ENCODE measurements around the gene SEC22C.
A peak's percentile ranks its signal among the peaks of the same experiment; 100 is the strongest.

Gene SEC22C

DNA sequence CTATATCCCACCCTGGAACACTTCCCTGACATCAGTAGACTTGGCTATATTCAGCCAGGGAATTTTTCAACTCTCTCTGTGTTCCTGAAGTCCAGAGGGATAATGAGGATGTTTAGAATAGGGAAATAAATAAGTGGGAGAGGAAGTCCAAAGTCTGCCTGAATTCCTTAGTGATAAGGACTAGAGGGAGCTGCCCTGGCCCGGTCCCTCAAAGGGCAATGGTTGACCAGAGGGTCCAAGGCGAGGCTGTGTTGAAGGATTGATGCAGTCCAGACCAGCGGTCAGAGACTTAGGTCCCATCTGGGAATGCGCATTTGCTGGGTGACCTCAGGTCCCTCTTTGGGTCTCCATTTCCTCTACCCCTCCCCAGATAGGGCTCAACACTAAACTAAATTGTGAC is 71.4 kb downstream of the SEC22C start:
- DNase-seq, result no peak

DNA sequence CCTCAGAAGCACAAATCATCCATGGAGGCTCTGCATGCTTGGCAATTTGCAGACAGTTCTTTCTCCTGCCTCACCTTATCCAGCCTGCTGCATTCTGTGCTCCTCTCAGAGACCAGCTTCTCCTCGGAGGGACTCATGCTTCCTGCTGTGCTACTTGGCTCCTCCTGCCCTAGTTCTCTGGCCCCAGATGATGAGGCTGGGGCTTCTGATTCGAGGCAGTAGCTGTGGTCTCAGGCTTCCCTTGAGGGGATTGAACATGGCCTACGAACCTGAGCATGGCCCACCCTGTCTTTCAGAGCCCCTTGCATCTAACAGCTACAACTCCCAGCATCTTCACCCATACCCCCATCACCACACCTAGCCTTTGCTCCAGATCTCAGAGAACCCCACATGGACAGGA is 72.7 kb downstream of the SEC22C start:
- DNase-seq, result no peak

DNA sequence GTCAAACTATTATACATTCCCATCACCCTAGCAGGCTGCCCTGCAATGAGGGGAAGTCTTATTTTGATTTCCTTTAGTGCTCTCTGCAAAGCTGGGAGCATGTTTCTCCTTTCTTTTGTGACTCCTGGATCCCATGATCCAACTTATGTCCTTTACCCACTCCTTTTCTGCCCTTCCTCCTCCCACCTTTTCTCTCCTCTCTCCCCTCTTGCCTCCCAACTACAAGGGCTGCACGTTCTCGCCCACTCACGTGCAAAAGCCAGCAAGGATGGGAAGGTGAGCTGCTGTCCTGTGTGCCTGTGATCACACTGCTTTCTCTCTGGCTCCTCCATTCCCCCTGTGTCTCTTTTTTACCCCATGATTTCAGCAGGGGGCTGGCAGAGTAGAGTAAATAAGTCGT is 73.2 kb downstream of the SEC22C start:
- no peak for DNase-seq

DNA sequence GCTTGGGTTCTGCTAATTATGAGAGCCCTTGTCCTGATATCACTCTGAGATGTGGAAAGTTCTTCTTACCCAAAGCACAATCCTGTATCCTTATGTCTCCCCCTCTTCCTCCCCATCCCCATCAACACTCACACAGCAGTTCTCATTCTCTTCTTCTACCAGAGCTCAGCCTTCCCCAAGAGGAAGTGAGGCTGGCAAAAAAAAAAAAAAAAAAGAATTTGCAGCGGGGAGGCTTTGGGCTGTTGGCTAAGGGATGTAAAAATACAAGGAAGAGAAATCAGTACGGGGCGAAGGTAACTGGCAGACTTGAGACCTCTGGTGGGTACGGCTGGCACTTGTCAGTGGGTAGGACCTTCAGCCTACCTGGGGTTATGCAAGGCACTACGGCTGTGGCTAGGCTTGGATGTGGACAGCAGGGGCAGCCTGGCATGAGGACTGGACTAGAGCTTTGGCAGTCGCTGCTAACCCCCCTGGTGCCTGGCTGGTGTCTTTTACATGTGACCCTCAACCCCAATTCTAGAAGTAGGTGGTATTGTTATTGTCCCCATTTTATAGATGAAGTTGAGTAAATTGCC is 73.9 kb downstream of the SEC22C start:
- no peak for DNase-seq

DNA sequence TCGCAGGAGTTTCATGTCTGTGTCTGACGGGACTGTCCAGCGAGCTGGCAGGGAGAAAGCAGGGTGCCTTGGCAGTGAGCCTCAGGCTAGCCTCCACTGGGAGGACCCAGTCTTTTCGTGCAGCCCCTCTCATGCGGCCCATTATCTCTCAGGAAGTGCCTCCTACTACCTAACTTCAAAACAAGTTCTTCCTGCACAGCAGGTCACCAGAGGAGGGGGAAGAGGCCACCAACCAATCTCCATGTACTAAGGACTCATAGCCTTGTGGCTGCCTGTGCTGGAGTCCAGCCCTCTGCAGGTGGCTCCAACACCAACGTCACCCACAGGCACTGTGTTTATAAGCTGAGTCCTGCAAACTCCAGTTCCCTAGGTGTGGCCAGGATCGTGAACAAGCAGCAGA is 74.5 kb downstream of the SEC22C start:
- no peak for DNase-seq

DNA sequence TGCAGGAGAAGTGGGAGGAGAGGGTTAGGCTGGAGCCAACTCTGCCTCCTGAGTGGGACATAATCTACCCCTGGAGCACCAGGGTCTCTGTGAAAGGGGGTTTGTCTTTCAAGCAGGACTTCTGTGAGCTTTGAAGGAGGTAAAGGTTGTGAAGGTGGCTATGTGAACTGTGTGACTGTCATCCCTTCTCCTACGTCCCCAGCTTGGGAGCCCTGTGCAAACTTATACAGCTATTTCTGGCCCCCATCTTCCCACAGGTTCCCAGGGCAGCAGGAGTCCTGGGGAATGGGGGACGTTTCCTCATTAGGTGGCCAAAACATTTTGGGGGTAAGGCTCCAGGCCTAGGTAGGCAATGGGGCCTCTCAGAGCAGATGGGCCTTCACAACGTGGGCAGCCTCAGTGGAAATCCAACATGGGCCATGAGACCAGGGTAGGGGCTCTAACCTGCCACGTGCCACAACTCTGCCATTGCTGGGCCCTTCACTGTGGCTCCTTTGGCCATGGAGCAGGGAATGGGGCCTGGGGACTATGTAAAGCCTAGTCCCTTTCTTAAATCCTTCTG is 75.8 kb downstream of the SEC22C start:
- no peak for DNase-seq

DNA sequence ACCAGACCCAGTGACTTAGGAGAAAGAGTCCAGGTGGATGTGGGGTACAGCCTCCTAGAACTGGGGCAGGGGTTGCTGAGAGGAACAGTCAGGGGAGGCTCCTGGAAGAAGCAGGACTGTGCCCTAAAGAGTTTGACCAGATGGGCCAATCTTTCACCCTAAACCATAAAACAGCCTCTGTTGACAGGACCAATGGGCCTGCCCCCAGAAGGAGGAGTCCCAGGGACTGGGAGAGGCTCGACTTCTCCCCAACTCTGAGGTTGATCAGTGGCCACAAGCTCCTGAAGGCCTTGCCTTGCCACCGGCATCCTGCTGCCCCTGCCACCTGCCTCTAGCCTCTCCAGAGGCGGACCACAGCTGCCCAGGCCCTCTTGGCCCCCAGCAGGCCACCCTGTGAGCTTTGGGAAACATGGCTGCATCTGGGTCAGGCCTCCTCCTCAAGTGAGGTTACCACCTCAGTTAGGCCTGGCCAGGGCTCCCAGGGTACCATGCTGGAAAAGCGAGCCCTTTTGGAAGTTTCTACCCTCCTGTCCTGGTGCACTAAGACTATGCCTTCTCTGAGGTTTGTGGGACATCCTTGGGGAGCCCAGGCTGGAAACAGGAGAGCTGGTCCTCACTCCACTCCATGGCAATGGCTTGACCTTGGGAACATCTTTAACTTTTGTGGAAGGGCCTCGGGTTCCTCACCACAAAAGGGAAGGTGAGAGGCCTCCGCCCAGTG is 76.5 kb downstream of the SEC22C start:
- no peak for DNase-seq

DNA sequence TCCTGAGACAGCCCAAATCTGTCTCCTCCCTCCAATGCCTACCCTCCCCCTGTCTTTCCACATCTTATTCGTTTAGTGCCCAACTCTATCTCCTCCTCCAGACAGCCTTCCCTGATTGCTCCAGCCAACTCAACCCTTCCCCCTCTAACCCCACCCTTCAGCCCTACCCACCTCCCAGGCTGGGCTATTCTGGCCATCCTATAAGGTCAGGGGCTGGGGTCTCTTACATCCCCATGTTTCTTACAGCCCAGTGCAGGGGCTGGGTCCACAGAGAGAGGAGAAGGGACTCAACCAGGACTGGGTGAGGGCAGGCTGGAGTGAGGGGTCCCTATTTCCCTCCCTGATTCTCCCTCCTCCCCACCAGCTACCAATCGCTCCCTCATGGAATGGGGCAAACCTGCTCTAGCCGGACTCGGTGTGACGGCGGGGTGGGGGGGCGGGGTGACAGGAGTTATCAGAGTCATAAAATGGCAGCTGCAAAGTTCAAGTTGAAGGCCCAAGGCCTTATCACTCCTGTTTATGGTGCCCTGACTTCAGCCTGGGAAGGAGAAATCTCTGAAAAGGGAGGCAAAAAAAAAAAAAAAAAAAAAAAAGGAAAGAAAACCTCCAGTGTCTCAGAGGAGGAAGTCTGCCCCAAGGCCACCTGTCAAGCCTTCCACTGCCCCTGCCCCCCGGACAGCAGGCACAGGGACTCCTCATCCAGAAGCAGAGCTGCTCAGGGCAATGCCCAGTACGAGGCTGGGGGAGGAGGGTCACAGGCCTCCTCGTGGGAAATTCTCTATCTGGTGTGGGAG is 77.2 kb downstream of the SEC22C start:
- DNase-seq, result no peak

DNA sequence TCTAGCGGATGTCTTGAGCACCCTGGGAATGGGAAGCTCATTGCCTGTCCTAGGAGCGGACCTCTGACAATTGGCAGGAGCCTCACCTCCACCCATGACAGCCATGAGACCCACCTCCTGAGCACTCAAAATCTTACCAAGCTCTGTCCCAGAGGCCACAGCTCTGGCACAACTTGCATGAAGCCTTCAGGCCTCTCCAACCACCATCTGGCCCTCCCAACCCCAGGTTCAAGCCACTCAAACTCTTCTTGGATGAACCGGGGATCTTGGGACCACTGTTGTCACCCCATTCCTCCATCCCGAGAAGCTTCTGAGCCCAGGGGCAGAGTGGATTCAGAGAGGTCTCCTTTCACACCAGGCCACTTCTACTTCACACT is 77.8 kb downstream of the SEC22C start:
- no peak for DNase-seq

DNA sequence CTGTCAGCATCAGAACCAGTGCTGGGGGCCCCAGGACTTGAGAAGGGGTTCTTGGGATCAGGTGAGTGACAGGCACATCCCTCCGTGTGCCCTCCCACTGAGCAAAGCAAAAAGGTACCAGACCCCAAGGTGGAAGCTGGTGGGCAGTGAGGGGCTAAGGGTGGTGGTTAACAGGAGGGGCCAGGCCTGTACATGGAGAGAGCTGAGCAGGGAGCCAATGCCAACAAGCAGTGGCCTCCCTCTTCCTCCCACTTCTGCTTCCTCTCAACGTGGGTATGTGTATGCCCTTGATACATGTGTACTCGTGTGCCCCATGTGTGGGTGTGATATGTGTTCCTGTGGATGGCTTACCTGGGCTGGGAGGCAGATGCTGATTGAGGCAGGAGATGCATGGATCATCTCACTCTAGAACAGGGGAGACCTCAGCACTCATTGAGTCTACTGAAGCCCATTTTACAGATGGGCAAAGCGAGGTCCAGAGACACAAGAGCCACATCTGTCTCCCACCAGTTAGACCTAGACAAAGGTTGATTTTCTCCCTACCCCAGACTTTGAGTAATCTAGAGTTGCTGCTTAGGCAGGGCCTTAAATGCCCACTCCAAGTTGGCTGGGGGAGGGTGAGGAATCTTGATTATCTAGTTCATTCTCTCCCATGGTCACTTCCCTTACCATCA is 78.4 kb downstream of the SEC22C start:
- no peak for DNase-seq

DNA sequence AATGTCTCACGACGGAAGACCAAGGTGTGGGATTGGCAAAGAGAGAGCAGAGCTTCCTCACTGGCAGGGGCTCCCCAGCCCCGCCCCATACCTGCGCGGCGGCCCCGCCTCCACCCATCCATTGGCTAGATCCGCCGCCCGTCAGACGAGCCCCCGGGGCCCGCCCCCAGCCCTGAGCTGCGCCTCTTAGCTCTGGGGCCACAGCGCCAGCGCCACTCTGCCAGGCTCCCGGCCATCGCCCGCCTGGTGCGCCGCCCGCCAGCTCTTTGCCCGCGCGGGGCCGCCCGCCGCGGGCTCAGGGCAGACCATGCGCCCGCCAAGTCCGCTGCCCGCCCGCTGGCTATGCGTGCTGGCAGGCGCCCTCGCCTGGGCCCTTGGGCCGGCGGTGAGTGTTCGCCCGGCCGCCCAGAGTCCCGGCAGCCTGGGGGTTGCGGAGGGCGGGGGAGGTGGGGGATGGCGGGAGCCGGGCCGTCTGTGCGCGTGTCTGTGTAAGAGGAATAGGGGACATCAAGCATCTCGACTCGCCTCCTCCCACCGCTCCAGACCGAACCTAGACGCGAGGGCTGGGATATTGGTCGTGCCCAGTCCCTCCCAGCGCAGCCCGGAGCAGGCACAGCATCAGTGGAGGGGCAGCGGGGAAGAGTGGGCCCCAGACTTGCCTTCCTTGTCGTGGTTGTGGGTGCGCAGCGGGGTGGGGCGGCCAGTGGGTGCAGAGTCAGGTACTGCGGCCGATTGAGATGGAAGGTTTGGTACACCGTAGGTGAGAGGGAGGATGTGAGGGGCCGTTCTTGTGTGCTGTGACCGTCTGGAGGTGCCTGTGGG is 79.1 kb downstream of the SEC22C start, which contains the start of gene VIPR1:
Gene VIPR1 (plus strand): TSS at position 215 of the 822 bp plus-strand sequence. CDS start 93 bp downstream, at position 308.
- peak; percentile 94 for DNase-seq

DNA sequence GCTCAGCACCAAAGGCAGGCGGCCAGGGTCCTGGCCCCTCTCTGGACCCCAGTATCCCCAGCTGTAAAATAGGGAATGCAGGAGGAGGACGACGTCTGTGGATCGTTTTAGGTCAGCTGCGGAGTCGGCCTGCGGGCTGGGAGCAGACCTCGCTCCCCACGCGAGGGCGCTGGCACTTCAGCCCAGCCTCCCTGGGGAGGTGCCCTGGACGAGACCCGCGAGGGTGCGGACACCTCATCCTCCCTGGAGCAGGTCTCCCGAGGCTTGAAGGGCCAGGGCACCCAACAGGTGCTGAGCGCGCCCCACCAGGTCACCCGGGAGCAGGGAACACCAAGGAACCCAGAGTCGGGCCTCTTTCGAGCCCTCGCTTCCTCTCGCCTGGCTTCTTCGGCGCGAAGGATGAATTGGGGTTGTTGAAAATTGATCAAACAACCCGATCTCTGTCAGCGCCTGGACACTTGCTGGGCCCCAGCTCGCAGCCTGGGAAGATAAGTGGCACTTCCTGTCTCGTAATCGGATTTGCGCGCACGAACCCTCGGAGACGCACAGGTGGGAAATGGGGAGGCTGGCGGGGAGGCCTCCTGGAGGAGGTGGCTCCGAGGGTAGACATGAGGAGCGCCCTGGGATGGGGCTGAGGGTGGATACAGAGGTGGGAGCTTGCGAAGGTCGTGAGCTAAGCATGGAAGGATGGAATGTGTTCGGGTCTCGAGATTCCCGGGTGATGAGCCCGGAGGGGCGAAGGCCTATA is 79.9 kb downstream of the SEC22C start:
- peak; percentile 63 for DNase-seq

DNA sequence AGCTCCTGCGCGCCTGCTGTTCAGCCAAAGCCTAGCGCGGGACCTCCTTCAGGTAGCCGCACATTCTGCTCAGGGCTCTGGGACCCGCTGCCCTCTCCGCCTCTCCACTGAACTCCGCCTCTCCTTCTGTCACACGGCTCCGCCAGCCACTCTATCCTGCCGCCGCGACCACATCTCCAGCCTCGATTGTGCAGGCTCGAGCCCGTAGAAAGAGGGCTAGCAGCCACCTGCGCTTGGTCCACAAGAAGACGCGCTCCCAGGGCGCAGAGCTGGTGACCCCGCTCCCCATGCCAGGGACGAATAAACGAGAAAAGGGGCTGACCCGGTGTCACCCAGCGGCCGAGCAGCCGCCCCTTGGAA is 80.5 kb downstream of the SEC22C start:
- no peak for DNase-seq

DNA sequence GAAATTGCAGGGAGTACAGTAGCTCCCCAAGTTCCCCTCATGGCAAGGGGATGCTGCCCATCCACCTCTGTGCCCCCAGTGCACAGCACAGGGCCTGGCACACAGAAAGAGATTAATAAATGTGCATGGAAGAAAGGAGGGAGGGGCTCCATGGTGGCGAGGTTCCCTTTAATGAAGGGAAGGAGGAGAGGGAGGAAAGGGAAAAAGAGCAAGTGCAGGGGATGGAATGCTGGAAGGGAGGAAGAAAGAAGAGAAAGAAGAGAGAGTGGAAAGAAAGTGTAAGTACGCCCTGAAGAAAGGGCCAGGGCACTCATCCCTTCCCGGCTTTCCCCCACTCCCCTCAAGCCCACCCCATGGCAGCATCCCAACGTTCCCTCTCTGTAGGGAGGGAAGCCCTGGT is 80.9 kb downstream of the SEC22C start:
- DNase-seq, result no peak

DNA sequence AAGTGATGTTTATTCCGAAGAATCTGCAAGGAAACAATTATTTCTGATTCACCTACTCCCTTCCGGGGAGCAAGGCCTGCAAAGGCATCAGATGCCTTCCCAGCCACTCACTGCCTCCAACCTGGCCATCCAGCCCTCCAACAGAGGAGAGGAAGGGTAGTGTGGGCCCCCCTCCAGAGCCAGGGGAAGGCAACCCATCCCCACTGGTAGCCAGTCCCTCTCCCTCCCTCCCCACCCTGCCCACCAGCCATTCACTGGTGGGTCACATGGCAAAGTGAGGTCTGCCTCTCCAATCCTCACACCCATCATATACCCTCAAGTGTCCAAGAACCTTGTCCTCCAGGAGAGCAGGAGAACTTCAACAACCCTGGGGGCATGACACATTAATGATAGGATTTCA is 81.7 kb downstream of the SEC22C start:
- DNase-seq, result no peak

DNA sequence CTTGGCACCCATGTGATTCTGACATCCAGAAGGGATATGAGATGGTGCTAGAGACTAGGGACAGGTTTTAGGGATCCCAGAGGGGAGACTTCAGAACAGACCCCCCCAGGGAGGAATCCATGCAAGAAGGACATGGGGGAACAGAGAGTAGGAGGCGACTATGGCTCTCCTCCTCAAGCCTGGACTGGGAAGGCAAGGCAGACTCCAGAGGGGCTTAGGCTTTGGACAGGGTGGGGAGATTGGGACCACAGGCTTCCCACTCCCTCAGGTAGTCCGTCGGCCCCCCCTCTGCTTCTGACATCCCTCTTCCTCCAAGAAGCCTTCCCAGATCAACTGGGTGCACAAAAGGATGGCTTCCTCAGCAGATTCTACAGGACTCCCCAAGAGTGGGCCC is 82.3 kb downstream of the SEC22C start:
- no peak for DNase-seq

DNA sequence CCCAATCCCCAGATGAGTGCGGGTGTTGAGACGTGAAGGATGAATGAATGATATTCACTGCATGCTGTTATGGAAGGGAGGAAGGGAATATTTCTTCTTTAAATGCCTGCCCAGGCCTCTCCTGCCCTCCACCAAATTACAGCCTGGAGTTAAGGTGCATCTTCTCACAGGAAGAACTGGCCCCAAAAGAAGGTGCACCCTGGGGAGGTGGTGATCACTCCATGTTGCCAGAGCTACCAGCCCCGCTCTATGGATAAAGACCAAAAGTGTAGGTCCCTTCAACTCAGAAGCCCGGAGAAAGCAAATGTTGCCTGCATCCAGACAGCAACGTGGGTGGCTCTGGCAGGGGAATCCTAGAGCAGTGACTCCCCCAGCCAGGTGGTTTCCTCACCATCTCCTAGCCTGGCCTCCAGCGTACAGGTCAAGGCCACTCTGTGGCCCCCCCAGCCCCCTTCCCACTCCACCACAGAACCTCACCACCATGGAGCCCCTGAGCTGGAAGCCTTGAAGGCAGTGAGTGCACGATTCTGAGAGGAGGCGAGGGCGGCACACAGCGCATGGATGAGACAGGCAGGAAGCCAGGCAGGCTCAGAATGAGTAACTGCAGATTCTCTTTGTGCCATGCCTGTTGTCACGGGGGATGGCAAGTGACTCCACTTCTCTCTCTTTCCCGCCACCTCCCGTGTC is 82.8 kb downstream of the SEC22C start:
- no peak for DNase-seq

DNA sequence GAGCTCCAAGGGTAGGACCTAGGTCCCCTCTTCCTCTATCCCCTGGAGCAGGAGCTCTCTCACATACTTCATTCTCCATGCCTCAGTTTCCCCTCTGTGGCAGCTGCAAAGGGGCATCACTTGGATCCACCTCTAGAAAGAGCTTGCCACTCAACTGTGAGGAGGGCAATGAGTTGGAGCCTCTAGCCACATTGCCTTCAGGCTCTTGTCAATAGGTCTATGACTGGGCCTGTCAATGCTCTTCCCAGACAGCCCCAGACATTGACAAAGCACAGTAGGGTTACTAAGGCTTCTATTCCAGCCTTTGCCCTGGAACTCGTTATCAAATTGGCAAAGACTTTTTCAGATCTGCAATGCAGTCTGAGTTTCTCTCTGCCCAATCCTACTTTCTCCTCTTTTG is 83.7 kb downstream of the SEC22C start:
- no peak for DNase-seq

Measured in CD4-positive, alpha-beta T cell treated with Interleukin-17A for 1 hour (primary cell).